Gastrocnemius medialis (tissue), 4 donors: ENCODE measurements around the gene DAD1.

Experiments
- POLR2A ChIP-seq, 2 donors: fragments of 450-650 bp; IDR thresholded peaks; one replicate each; pipeline ENCODE4 v1.6.1; 2017; ENCODE audit warnings: antibody characterized with exemption in 2 of 2, mild to moderate bottlenecking in 2 of 2, moderate library complexity in 2 of 2
- TF ChIP-seq, protein P1 (sequence below), 5 experiments: fragments of 450-650 bp in 3 of 5; fragments of 200-600 bp in 2 of 5; sonication (generic) in 2 of 5; IDR thresholded peaks in 4 of 5; conservative IDR thresholded peaks in 1 of 5; 1 replicate in 4 of 5; 2 replicates in 1 of 5; pipeline ENCODE4 v1.5.1; 2016 to 2019; ENCODE audit warnings: antibody characterized with exemption in 5 of 5, mild to moderate bottlenecking in 3 of 5, moderate library complexity in 3 of 5

DNA sequence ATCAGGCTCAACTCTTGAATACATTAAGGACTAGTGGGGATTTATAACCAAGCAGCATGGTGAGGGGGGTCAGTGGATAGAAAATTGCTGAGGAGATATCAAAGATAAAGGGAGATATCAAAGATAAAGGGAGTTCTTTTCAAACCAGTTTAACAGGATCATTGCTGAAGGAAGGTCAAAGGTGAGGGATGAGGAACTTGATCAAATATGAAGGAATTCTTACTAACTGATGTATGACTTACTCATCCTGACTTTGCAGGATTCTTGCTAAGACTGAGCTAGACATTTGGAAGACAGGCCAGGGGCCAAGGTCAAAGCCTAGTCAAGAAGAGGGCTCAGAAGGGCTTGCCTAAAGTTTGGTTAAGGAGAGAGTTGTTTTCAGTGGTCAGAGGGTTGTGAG is 13.8 kb upstream of the DAD1 start:
- TF ChIP-seq, protein P1, sequence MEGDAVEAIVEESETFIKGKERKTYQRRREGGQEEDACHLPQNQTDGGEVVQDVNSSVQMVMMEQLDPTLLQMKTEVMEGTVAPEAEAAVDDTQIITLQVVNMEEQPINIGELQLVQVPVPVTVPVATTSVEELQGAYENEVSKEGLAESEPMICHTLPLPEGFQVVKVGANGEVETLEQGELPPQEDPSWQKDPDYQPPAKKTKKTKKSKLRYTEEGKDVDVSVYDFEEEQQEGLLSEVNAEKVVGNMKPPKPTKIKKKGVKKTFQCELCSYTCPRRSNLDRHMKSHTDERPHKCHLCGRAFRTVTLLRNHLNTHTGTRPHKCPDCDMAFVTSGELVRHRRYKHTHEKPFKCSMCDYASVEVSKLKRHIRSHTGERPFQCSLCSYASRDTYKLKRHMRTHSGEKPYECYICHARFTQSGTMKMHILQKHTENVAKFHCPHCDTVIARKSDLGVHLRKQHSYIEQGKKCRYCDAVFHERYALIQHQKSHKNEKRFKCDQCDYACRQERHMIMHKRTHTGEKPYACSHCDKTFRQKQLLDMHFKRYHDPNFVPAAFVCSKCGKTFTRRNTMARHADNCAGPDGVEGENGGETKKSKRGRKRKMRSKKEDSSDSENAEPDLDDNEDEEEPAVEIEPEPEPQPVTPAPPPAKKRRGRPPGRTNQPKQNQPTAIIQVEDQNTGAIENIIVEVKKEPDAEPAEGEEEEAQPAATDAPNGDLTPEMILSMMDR (IDR thresholded peaks at IDR 0.05 in 4 of 5, conservative IDR thresholded peaks at IDR 0.05 in 1 of 5), result no peak
- TF ChIP-seq POLR2A (IDR thresholded peaks at IDR 0.05), result no peak
